ENCODE data around the gene RPP21. TPM values are rescaled to one million over a fixed set of nuclear protein-coding genes. Genes with fewer than 3 reads are reported as not detected.

The RPP21 gene
- total and polyA plus RNA-seq, 2 of the 8 experiments (the other 6 are each of a cell fraction or from before 2014, with no cell fraction given), result 63.0 to 219 TPM

- TF ChIP-seq EGR1 (IDR thresholded peaks at IDR 0.05; ENCODE audit: borderline replicate concordance, low read depth, low read length) (no peak), FOSL1 (IDR thresholded peaks at IDR 0.05; ENCODE audit: insufficient read depth, low read depth, low read length) (no peak), KDM4A (IDR thresholded peaks at IDR 0.05; ENCODE audit: low read depth, low read length, severe bottlenecking) (no peak), JUND (IDR thresholded peaks at IDR 0.05; ENCODE audit: low read length) (no peak), KDM1A (IDR thresholded peaks at IDR 0.05; ENCODE audit: borderline replicate concordance, low read length) (no peak), SIN3A (conservative IDR thresholded peaks at IDR 0.05 in 1 of 2, IDR thresholded peaks at IDR 0.05 in 1 of 2; ENCODE audit: low read depth in 1 of 2, low read length in 2 of 2) (no peak)
- Histone ChIP-seq H4K91ac (replicated peaks; ENCODE audit: insufficient read length, low read length) (no peak overlapping the region), H3K14ac (ENCODE audit: insufficient read length) (no peak overlapping the region), H2BK15ac (ENCODE audit: low read length) (no peak overlapping the region), H3K27me3 (replicated peaks in 1 of 4; ENCODE audit: control insufficient read depth in 3 of 4, extremely low read depth in 1 of 4, insufficient read depth in 3 of 4, low read length in 3 of 4) (no peaks in the 10 kb centered on the region), H3K23me2 (ENCODE audit: low read depth, low read length) (no peaks in the 10 kb centered on the region), H3K27ac (ENCODE audit: low read depth, low read length) (no peak overlapping the region), H4K5ac (ENCODE audit: insufficient read length, low read depth, low read length) (no peak overlapping the region), H4K8ac (ENCODE audit: extremely low read depth, insufficient read depth, low read length) (no peak overlapping the region), H2BK5ac (ENCODE audit: low read depth, low read length) (no peak overlapping the region), H2BK120ac (replicated peaks; ENCODE audit: low read depth, low read length) (no peak overlapping the region), H2AK5ac (ENCODE audit: low read depth, low read length) (no peak overlapping the region), H3K4me1 (replicated peaks in 1 of 4; ENCODE audit: control insufficient read depth in 3 of 4, insufficient read depth in 4 of 4, low read length in 3 of 4) (no peaks in the 10 kb centered on the region), H3K4me2 (ENCODE audit: insufficient read depth in 1 of 2, low read depth in 2 of 2, low read length in 2 of 2) (no peak overlapping the region), H3K36me3 (ENCODE audit: control insufficient read depth in 2 of 4, insufficient read depth in 4 of 4, low read length in 3 of 4) (peaks cover 14 to 57% (median 40%) of the 10 kb centered on the region in 4 experiments), H3K23ac (ENCODE audit: insufficient read length) (no peak overlapping the region), H3K4ac (replicated peaks; ENCODE audit: insufficient read length, low read depth, low read length) (no peak overlapping the region), H4K20me1 (replicated peaks in 1 of 2; ENCODE audit: control insufficient read depth in 1 of 2, insufficient read depth in 2 of 2, low read length in 2 of 2) (no peaks in the 10 kb centered on the region), H3K18ac (ENCODE audit: extremely low read depth, low read length) (no peak overlapping the region), H3K9ac (replicated peaks in 1 of 4; ENCODE audit: extremely low read depth in 1 of 4, low read depth in 3 of 4, low read length in 3 of 4) (no peak overlapping the region), H2AFZ (ENCODE audit: low read length) (no peak overlapping the region), H3K79me2 (ENCODE audit: control insufficient read depth in 1 of 2, insufficient read depth in 2 of 2, low read length in 2 of 2) (peaks cover 0 to 2% of the 10 kb centered on the region in 2 experiments; a peak in 1 of 4 replicates), H3K4me3 (ENCODE audit: extremely low read depth in 1 of 4, insufficient read depth in 2 of 4, low read depth in 3 of 4, low read length in 4 of 4) (no peak overlapping the region), H2BK12ac (ENCODE audit: low read depth, low read length) (no peak overlapping the region), H3K9me3 (ENCODE audit: insufficient read depth in 2 of 2, low read depth in 1 of 2, low read length in 1 of 2) (peaks cover 26 to 28% of the 10 kb centered on the region in 2 experiments), H3K56ac (replicated peaks; ENCODE audit: insufficient read length, low read depth, low read length) (no peak overlapping the region), H3K79me1 (ENCODE audit: low read depth, low read length) (no peaks in the 10 kb centered on the region), H2BK20ac (ENCODE audit: low read length) (no peak overlapping the region)
- 85% methylated on average over 2 of the region's 2 CpGs; no CpG with 5 or more reads in 1 of the 2 experiments for WGBS, 2 experiments (ENCODE audit: extremely low coverage in 1 of 2, insufficient coverage in 1 of 2, insufficient read length in 1 of 2, insufficient replicate concordance in 2 of 2, low coverage in 1 of 2, low lambda C conversion rate in 2 of 2, missing lambda C conversion rate in 1 of 2)
- DNase-seq (ENCODE audit: low read depth in 1 of 2, low spot score in 2 of 2), result no peak
- ChIA-PET POLR2A (ENCODE audit: partially characterized antibody) (interaction anchor here (0.6 to 3.1 kb wide), 6 partner anchors 14 to 449 kb away, joined by 3 to 13 read pairs (median 4); partner anchors contain the start of gene TRIM39), CTCF (ENCODE audit: partially characterized antibody) (interaction anchor here (1.4 kb wide), 1 partner anchor 18 kb away, joined by 3 read pairs; no protein-coding TSS in a partner anchor)
- no peak for FAIRE-seq
These were observed 49.1 kb upstream of the RPP21 start for GRCh38 chr6:30295837-30296236.

Measured in H1 (cell line).